VCaP (cell line): Measurements from ENCODE around the gene EFNA1.
A peak's percentile ranks its signal among the peaks of the same experiment; 100 is the strongest.

Experiments used
- H3K27ac ChIP-seq: fragments of 450-650 bp; 2 replicates; pipeline ENCODE4 v1.5.1; 2017
- TF ChIP-seq, protein P1 (sequence below): fragments of 450-650 bp; conservative IDR thresholded peaks from 2 replicates; pipeline ENCODE4 v1.5.1; 2017; ENCODE audit warnings: mild to moderate bottlenecking, moderate library complexity

EFNA1 gene

DNA sequence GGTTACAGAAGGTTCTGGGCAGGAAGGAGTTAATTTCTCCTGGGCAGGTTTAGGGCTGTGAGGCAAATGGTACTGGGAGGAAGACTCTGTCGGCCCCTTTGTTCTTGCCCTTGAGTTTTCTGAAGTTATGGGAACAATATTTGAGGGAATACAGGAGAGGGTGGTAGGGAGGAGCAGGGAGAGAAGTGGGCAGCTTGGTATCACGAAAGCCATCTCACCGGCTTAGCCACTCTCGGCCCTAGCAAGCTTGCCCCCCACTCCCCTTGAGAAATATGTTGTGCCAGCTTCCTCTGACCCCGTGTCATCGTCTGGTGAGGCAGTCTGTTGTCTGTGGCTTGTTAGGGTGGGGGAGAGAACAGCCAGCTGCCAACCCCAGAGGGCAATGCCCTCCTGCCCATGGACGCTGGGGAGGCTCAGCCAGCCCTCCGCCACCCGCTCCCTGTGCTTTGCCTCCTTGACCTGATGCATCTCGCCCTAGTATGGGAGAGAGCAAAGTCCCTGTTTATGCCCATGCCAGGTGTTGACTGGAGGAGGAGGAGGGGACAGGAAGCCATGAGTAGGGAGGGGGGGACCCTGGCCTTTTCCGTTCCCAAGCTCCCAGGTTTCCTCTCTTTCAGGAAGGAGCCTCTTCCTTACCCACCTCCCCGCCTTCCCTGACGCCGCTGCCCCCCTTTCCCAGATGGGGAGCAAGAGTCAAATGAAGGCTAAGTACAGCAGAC is 1.2 kb downstream of the EFNA1 start:
- peak overlapping the region; percentile 100 for H3K27ac ChIP-seq
- TF ChIP-seq, protein P1, sequence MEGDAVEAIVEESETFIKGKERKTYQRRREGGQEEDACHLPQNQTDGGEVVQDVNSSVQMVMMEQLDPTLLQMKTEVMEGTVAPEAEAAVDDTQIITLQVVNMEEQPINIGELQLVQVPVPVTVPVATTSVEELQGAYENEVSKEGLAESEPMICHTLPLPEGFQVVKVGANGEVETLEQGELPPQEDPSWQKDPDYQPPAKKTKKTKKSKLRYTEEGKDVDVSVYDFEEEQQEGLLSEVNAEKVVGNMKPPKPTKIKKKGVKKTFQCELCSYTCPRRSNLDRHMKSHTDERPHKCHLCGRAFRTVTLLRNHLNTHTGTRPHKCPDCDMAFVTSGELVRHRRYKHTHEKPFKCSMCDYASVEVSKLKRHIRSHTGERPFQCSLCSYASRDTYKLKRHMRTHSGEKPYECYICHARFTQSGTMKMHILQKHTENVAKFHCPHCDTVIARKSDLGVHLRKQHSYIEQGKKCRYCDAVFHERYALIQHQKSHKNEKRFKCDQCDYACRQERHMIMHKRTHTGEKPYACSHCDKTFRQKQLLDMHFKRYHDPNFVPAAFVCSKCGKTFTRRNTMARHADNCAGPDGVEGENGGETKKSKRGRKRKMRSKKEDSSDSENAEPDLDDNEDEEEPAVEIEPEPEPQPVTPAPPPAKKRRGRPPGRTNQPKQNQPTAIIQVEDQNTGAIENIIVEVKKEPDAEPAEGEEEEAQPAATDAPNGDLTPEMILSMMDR, result no peak

GRCh38 chr1:155130272-155131006 is 2.8 kb downstream of the EFNA1 start:
- peak overlapping the region; percentile 100 for H3K27ac ChIP-seq
- TF ChIP-seq, protein P1, result no peak

DNA sequence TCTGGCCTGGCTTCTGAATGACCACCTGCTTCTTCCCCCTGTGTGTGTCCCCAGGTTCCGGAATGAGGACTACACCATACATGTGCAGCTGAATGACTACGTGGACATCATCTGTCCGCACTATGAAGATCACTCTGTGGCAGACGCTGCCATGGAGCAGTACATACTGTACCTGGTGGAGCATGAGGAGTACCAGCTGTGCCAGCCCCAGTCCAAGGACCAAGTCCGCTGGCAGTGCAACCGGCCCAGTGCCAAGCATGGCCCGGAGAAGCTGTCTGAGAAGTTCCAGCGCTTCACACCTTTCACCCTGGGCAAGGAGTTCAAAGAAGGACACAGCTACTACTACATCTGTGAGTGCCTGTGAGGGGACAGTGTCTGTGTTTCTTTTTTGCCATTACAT is 3.6 kb downstream of the EFNA1 start:
- peak overlapping the region; percentile 100 for H3K27ac ChIP-seq
- TF ChIP-seq, protein P1, result no peak

DNA sequence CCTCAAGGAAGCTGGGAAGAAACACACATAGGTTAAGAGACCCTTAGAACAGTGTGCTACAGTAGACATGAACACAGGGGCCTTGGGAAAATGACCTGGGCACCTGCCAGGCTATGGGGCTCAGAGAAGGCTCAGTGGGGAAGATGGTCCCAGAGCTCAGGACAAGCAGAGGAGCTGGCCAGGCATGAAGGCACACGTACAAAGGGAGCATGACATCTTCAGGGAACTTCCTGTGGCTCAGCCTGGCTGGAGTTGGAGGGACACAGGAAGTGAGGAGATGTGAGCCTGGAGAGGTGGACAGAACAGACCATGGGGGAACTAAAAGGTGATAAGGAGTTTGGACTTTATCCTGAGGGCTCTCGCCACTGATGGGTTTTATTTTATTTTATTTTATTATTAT is 4.2 kb downstream of the EFNA1 start:
- TF ChIP-seq, protein P1, result no peak

GRCh38 chr1:155133799-155134281 is 6.2 kb downstream of the EFNA1 start:
- TF ChIP-seq, protein P1, result no peak
- peak overlapping the region; percentile 100 for H3K27ac ChIP-seq

More for the DNA sequence above, 4.2 kb downstream of the EFNA1 start:
- H3K27ac ChIP-seq, result peak overlapping the region; percentile 100

DNA sequence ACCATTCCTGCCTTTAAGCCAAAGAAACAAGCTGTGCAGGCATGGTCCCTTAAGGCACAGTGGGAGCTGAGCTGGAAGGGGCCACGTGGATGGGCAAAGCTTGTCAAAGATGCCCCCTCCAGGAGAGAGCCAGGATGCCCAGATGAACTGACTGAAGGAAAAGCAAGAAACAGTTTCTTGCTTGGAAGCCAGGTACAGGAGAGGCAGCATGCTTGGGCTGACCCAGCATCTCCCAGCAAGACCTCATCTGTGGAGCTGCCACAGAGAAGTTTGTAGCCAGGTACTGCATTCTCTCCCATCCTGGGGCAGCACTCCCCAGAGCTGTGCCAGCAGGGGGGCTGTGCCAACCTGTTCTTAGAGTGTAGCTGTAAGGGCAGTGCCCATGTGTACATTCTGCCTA is 6.6 kb downstream of the EFNA1 start:
- peak overlapping the region; percentile 100 for H3K27ac ChIP-seq
- TF ChIP-seq, protein P1, result no peak

- TF ChIP-seq, protein P1, result no peak
- H3K27ac ChIP-seq, result peak overlapping the region; percentile 100
Measured at GRCh38 chr1:155134880-155135414, 7.3 kb downstream of the EFNA1 start.
